Astrocyte (in vitro differentiated cells and primary cell): Measurements from ENCODE around the gene MYOZ3. TPM values are rescaled to one million over a fixed set of nuclear protein-coding genes. Genes with fewer than 3 reads are reported as not detected.

Experiments
- DNase-seq: peaks from one replicate; pipeline ENCODE4 v3.0.0-alpha.2; 2010; ENCODE audit warnings: low read depth
- FAIRE-seq: peaks from 2 replicates; lab custom pipeline; 2011; peaks lifted over from hg19 to GRCh38; lab: Jason Lieb, UNC
- H2AFZ ChIP-seq: 2 replicates; pipeline ENCODE4 v1.6.0; 2012; ENCODE audit warnings: low read depth, low read length, inconsistent platforms
- H3K27ac ChIP-seq: 2 replicates; pipeline ENCODE4 v1.5.1; 2011; ENCODE audit warnings: low read depth, low read length, inconsistent platforms
- H3K27me3 ChIP-seq: 2 replicates; pipeline ENCODE4 v1.6.0; 2011; ENCODE audit warnings: low read length, inconsistent platforms; ENCODE audit not compliant: insufficient read depth
- H3K36me3 ChIP-seq: 2 replicates; pipeline ENCODE4 v1.5.1; 2011; ENCODE audit warnings: low read length, inconsistent platforms; ENCODE audit not compliant: insufficient read depth
- H3K4me1 ChIP-seq: 2 replicates; pipeline ENCODE4 v1.5.1; 2011; ENCODE audit warnings: low read length, inconsistent platforms; ENCODE audit not compliant: insufficient read depth
- H3K4me2 ChIP-seq: 2 replicates; pipeline ENCODE4 v1.6.0; 2012; ENCODE audit warnings: low read length, inconsistent platforms
- H3K4me3 ChIP-seq: 2 replicates; pipeline ENCODE4 v1.5.1; 2011; ENCODE audit warnings: low read depth, mild to moderate bottlenecking, low read length, inconsistent platforms; ENCODE audit not compliant: insufficient read depth
- H3K79me2 ChIP-seq: 2 replicates; pipeline ENCODE4 v1.6.0; 2012; ENCODE audit warnings: mild to moderate bottlenecking, low read length, inconsistent platforms; ENCODE audit not compliant: insufficient read depth
- H3K9ac ChIP-seq: 2 replicates; pipeline ENCODE4 v1.6.0; 2012; ENCODE audit warnings: mild to moderate bottlenecking, low read length, inconsistent platforms
- H3K9me3 ChIP-seq: 2 replicates; pipeline ENCODE4 v1.5.1; 2012; ENCODE audit warnings: low read depth, mild to moderate bottlenecking, low read length, inconsistent platforms; ENCODE audit not compliant: insufficient read depth
- H4K20me1 ChIP-seq: 2 replicates; pipeline ENCODE4 v1.6.0; 2012; ENCODE audit warnings: low read length, inconsistent platforms; ENCODE audit not compliant: insufficient read depth
- H3K27ac Mint-ChIP-seq: one replicate; pipeline ENCODE4 v1.8.0; 2021; ENCODE audit warnings: mild to moderate bottlenecking, mixed read lengths; ENCODE audit not compliant: unreplicated experiment
- H3K27me3 Mint-ChIP-seq: one replicate; pipeline ENCODE4 v1.8.0; 2021; ENCODE audit warnings: low read depth, mixed read lengths; ENCODE audit not compliant: unreplicated experiment
- H3K36me3 Mint-ChIP-seq: one replicate; pipeline ENCODE4 v1.8.0; 2021; ENCODE audit warnings: low read depth, mixed read lengths; ENCODE audit not compliant: unreplicated experiment
- H3K4me1 Mint-ChIP-seq: one replicate; pipeline ENCODE4 v1.8.0; 2021; ENCODE audit warnings: low read depth, mixed read lengths; ENCODE audit not compliant: unreplicated experiment
- H3K4me3 Mint-ChIP-seq: one replicate; pipeline ENCODE4 v1.8.0; 2021; ENCODE audit warnings: mild to moderate bottlenecking, moderate library complexity, mixed read lengths; ENCODE audit not compliant: unreplicated experiment
- H3K9me3 Mint-ChIP-seq: one replicate; pipeline ENCODE4 v1.8.0; 2021; ENCODE audit warnings: mild to moderate bottlenecking, mixed read lengths; ENCODE audit not compliant: unreplicated experiment
- EZH2 ChIP-seq: IDR thresholded peaks from 2 replicates; pipeline ENCODE4 v1.6.1; 2012; ENCODE audit warnings: mild to moderate bottlenecking, low read length, inconsistent platforms; ENCODE audit not compliant: insufficient read depth
- total RNA-seq: library from RNA; stranded (reverse); gene quantifications from 2 replicates; pipeline ENCODE4 v1.2.1, GENCODE V29; 2021
- TF ChIP-seq, protein P1 (sequence below): IDR thresholded peaks from 2 replicates; pipeline ENCODE4 v1.5.1; 2011; ENCODE audit warnings: low read depth, mild to moderate bottlenecking, inconsistent platforms, low read length, moderate library complexity; ENCODE audit not compliant: insufficient read depth

The MYOZ3 gene
- total RNA-seq, 1 donor from 2014 or later, result 5.5 TPM

DNA sequence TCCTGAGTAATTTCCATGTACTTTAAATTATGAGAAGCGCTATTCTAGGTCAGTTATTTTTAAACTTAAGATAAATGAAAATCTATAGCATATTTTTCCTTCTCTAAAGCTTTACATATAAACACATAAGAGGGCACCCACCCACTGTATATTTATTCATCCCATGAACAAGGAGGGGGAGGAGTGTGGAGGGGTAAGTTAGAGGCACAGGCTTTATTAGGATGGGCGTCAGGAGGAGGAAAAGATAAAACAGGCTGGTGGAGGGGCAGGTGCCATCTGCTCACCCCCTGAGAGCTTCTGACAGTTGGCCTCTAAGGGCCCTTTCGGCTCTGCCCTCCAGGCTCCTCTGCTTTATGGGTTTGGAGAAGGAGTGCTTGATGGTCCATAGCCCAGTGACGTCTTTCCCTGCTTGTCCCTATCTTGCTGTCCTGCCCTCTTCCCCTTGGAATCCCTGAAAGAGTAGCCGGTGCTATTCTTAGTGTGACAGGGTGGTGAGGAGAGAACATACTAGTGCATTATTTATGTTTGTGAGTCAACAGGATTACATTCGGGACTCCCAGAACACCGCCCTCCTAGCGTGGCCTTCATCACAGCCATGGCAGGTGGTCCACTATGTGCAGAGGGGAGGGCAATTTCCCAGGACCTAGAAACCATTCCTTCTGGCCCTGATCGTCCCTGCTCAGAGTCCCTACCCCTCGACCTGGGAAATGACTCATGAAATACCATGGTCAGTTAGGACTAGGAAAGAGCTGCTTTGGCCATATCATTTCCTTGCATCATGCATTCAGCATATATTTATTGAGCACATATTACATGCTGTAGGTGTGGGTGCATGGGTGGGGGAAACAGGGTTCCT is 28.5 kb upstream of the MYOZ3 start:
- no peak overlapping the region for H2AFZ ChIP-seq
- H3K9ac ChIP-seq, result peak overlapping the region; percentile 3
- peaks cover 24% of the 10 kb centered on the region for H3K79me2 ChIP-seq
- peaks cover 25% of the 10 kb centered on the region for H4K20me1 ChIP-seq
- Mint-ChIP-seq H3K27me3 (peaks cover 2% of the 10 kb centered on the region), H3K36me3 (peaks cover 13% of the 10 kb centered on the region), H3K9me3 (no peaks in the 10 kb centered on the region), H3K27ac (peak overlapping the region; percentile 95), H3K4me1 (peaks cover 52% of the 10 kb centered on the region), H3K4me3 (peak overlapping the region; percentile 45)
- no peak overlapping the region for H3K27ac ChIP-seq
- H3K9me3 ChIP-seq, result no peaks in the 10 kb centered on the region
- TF ChIP-seq, protein P1, sequence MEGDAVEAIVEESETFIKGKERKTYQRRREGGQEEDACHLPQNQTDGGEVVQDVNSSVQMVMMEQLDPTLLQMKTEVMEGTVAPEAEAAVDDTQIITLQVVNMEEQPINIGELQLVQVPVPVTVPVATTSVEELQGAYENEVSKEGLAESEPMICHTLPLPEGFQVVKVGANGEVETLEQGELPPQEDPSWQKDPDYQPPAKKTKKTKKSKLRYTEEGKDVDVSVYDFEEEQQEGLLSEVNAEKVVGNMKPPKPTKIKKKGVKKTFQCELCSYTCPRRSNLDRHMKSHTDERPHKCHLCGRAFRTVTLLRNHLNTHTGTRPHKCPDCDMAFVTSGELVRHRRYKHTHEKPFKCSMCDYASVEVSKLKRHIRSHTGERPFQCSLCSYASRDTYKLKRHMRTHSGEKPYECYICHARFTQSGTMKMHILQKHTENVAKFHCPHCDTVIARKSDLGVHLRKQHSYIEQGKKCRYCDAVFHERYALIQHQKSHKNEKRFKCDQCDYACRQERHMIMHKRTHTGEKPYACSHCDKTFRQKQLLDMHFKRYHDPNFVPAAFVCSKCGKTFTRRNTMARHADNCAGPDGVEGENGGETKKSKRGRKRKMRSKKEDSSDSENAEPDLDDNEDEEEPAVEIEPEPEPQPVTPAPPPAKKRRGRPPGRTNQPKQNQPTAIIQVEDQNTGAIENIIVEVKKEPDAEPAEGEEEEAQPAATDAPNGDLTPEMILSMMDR, result no peak
- no peak for TF ChIP-seq EZH2
- H3K4me3 ChIP-seq, result no peak overlapping the region
- H3K36me3 ChIP-seq, result no peaks in the 10 kb centered on the region
- H3K4me2 ChIP-seq, result peak overlapping the region; percentile 20
- FAIRE-seq (peak; percentile 5), DNase-seq (peak; percentile 57)
- no peaks in the 10 kb centered on the region for H3K27me3 ChIP-seq
- peaks cover 40% of the 10 kb centered on the region for H3K4me1 ChIP-seq

DNA sequence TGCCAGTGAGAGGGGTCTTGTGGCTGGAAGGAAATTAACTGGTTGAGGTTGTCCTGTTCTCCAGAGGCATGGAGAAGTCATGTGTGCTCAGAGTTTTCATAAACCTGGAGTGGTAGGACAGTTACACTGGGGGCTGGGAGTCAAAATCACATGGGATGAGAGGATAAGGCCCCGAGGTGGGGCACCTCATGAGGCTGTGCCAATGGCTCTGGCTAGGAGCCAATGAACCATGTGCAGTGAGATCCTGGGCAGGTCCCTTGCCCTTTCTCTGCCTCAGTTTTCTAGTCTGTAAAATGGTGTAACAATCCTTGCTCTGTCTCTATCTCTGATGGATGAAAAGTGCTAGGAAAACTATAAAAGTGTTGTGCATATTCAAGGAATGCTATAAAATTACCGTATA is 27.6 kb upstream of the MYOZ3 start:
- peaks cover 16% of the 10 kb centered on the region for H4K20me1 ChIP-seq
- FAIRE-seq, result no peak

More for the DNA sequence above, 27.6 kb upstream of the MYOZ3 start:
- no peaks in the 10 kb centered on the region for H3K9me3 Mint-ChIP-seq
- TF ChIP-seq EZH2, result no peak
- TF ChIP-seq, protein P1, result no peak
- H3K4me1 ChIP-seq, result peaks cover 41% of the 10 kb centered on the region
- H3K4me3 ChIP-seq, result no peak overlapping the region
- H3K9me3 ChIP-seq, result no peaks in the 10 kb centered on the region
- no peaks in the 10 kb centered on the region for H3K27me3 ChIP-seq
- H3K27me3 Mint-ChIP-seq, result peaks cover 2% of the 10 kb centered on the region
- H2AFZ ChIP-seq, result no peak overlapping the region
- H3K9ac ChIP-seq, result no peak overlapping the region
- peak overlapping the region; percentile 45 for H3K4me3 Mint-ChIP-seq
- H3K79me2 ChIP-seq, result peaks cover 23% of the 10 kb centered on the region
- H3K4me2 ChIP-seq, result no peak overlapping the region
- H3K36me3 ChIP-seq, result no peaks in the 10 kb centered on the region
- no peak for DNase-seq
- H3K4me1 Mint-ChIP-seq, result peaks cover 52% of the 10 kb centered on the region
- peaks cover 13% of the 10 kb centered on the region for H3K36me3 Mint-ChIP-seq
- peak overlapping the region; percentile 95 for H3K27ac Mint-ChIP-seq
- no peak overlapping the region for H3K27ac ChIP-seq
